Nephron progenitor cell (in vitro differentiated cells): ENCODE measurements around the gene ST6GALNAC3.
"Not testable (repeated sequence)": the region's sequence is repeated elsewhere in the genome, so short reads cannot be mapped to it uniquely, and the experiment has no call there.

ENCODE experiments used
- DNase-seq: peaks from one replicate; pipeline ENCODE4 v3.0.0; 2021
- H3K27ac Mint-ChIP-seq: 2 replicates; pipeline ENCODE4 v1.8.0; 2021; ENCODE audit warnings: mild to moderate bottlenecking, moderate library complexity, mixed read lengths
- H3K27me3 Mint-ChIP-seq: 2 replicates; pipeline ENCODE4 v1.8.0; 2021; ENCODE audit warnings: mild to moderate bottlenecking, low read depth, mixed read lengths; ENCODE audit not compliant: poor library complexity
- H3K36me3 Mint-ChIP-seq: 2 replicates; pipeline ENCODE4 v1.8.0; 2021; ENCODE audit warnings: low read depth, mixed read lengths
- H3K4me1 Mint-ChIP-seq: 2 replicates; pipeline ENCODE4 v1.8.0; 2021; ENCODE audit warnings: mixed read lengths
- H3K4me3 Mint-ChIP-seq: 2 replicates; pipeline ENCODE4 v1.8.0; 2021; ENCODE audit warnings: mild to moderate bottlenecking, moderate library complexity, mixed read lengths
- H3K9me3 Mint-ChIP-seq: 2 replicates; pipeline ENCODE4 v1.8.0; 2021; ENCODE audit warnings: mild to moderate bottlenecking, moderate library complexity, mixed read lengths
- CTCF ChIP-seq: fragments of 200-600 bp; sonication (generic); IDR thresholded peaks from 2 replicates; pipeline ENCODE4 v1.5.0; 2021; ENCODE audit warnings: antibody characterized with exemption

Gene ST6GALNAC3

GRCh38 chr1:76049498-76049897, 25.0 kb upstream of the ST6GALNAC3 start:
- H3K36me3 Mint-ChIP-seq: no peaks in the 10 kb centered on the region
- no peak for TF ChIP-seq CTCF
- DNase-seq: no peak
- H3K27ac Mint-ChIP-seq: no peak overlapping the region
- no peak overlapping the region for H3K4me3 Mint-ChIP-seq
- H3K9me3 Mint-ChIP-seq: peaks cover 3% of the 10 kb centered on the region
- H3K4me1 Mint-ChIP-seq: peaks cover 14% of the 10 kb centered on the region
- no peaks in the 10 kb centered on the region for H3K27me3 Mint-ChIP-seq

GRCh38 chr1:76050073-76050472, 24.5 kb upstream of the ST6GALNAC3 start:
- H3K4me3 Mint-ChIP-seq, H3K27ac Mint-ChIP-seq, H3K36me3 Mint-ChIP-seq, H3K27me3 Mint-ChIP-seq, H3K9me3 Mint-ChIP-seq, DNase-seq: not testable (repeated sequence)
- H3K4me1 Mint-ChIP-seq: peaks cover 17% of the 10 kb centered on the region

DNA sequence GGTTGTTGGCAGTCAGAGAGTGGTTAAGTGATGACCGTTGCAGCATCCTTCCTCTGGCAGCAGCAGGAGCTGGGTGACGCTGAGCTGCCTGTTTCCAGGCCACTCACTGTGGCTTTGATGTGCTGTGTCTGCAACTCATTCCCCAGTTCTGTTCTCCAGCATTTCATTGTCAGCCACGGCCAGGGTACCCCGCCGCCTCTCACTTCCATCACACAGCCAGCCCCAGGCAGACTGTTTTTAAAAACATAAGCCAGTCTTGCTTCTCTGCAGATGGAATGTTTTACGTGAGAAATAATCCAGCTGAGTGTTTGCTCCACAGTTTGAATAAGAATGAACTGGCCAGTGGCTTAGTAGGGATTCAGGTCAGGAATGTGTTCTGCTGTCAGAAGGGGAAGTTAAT, 21.5 kb upstream of the ST6GALNAC3 start:
- no peaks in the 10 kb centered on the region for H3K36me3 Mint-ChIP-seq
- no peaks in the 10 kb centered on the region for H3K27me3 Mint-ChIP-seq
- peaks cover 3% of the 10 kb centered on the region for H3K9me3 Mint-ChIP-seq
- H3K27ac Mint-ChIP-seq: no peak overlapping the region
- TF ChIP-seq CTCF: no peak
- peaks cover 29% of the 10 kb centered on the region for H3K4me1 Mint-ChIP-seq
- DNase-seq: no peak
- H3K4me3 Mint-ChIP-seq: no peak overlapping the region

DNA sequence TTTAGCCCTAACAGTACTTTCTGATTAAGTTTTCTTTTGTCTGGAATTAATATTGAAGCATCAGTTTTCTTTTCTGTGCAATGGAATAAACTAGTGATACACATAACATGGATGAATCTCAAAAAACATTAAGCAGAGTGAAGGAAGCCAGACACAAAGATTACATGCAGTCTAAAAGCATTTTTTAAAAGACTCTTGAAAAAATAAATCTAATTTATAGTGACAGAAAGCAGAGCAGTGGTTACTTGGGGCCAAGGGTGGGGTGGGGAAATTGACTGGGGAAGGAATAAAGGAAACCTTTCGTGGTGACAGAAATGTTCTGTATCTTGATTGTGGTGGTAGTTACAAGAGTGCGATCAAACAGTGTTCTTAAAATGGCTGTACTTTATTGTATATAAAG, 20.2 kb upstream of the ST6GALNAC3 start:
- TF ChIP-seq CTCF: no peak
- Mint-ChIP-seq H3K4me1 (peaks cover 35% of the 10 kb centered on the region), H3K27ac (no peak overlapping the region), H3K27me3 (no peaks in the 10 kb centered on the region), H3K9me3 (peaks cover 3% of the 10 kb centered on the region), H3K4me3 (no peak overlapping the region), H3K36me3 (no peaks in the 10 kb centered on the region)
- no peak for DNase-seq

DNA sequence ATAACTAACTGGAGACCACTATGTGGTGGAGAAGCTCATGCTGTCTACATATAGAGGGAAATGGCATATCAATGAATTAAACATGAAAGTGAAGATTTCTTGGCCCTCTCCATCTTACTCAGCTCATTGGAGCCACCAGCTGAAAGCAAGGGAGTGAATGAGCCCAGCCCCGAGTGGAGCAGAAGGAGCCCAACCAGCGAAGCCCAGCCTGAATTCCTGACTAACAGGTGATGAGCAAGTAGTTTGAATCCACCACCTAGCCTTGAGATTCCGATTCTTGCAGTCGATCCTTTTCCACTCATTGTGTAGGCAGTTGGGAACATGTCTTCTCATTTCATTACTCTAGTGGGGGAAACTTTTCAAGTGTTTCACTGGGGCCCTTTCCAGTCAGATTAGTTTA, 18.6 kb upstream of the ST6GALNAC3 start:
- no peaks in the 10 kb centered on the region for H3K27me3 Mint-ChIP-seq
- no peak overlapping the region for H3K4me3 Mint-ChIP-seq
- TF ChIP-seq CTCF: no peak
- H3K27ac Mint-ChIP-seq: no peak overlapping the region
- no peaks in the 10 kb centered on the region for H3K9me3 Mint-ChIP-seq
- peaks cover 43% of the 10 kb centered on the region for H3K4me1 Mint-ChIP-seq
- no peaks in the 10 kb centered on the region for H3K36me3 Mint-ChIP-seq
- no peak for DNase-seq

DNA sequence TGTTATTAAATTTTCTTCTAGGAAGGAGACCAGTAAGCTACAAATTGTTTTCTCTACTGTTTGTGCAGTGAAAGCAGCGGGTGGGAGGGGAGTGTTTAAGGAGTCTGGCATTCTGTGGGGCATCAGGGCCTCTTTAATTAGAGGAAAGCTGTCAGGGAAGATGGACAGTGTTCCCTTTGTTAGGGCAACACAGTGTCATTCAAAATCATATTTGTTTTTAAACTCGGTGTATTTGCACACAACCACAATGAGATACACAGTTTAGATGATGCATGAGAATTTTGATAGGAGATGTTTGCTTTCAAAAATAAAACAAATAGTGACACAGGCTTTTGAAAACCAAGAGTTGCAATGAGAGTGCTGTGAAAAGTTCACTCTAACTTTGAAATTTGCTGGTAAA, 15.1 kb upstream of the ST6GALNAC3 start:
- no peaks in the 10 kb centered on the region for H3K27me3 Mint-ChIP-seq
- no peak for DNase-seq
- no peaks in the 10 kb centered on the region for H3K9me3 Mint-ChIP-seq
- H3K4me1 Mint-ChIP-seq: peaks cover 34% of the 10 kb centered on the region
- no peaks in the 10 kb centered on the region for H3K36me3 Mint-ChIP-seq
- H3K4me3 Mint-ChIP-seq: peak overlapping the region; percentile 9
- TF ChIP-seq CTCF: no peak
- H3K27ac Mint-ChIP-seq: peak overlapping the region; percentile 64
